Thymus (tissue), 11 donors: ENCODE data around the gene TAS2R16. TPM values are rescaled to one million over a fixed set of nuclear protein-coding genes. Genes with fewer than 3 reads are reported as not detected.

Experiments used
- DNase-seq, 9 donors: peaks; one replicate each; pipeline ENCODE4 v3.0.0-alpha.2; 2013; ENCODE audit warnings: low spot score in 9 of 9, low read depth in 6 of 9, missing footprints in 1 of 9
- H3K27ac ChIP-seq, 2 donors: one replicate each; pipeline ENCODE4 v1.5.1; 2013; ENCODE audit warnings: control low read depth in 1 of 2, low read depth in 1 of 2, low read length in 1 of 2, mild to moderate bottlenecking in 1 of 2, moderate library complexity in 1 of 2
- H3K27me3 ChIP-seq, 2 donors: one replicate each; pipeline ENCODE4 v1.5.1; 2013; ENCODE audit warnings: low read length in 1 of 2; ENCODE audit not compliant: control insufficient read depth in 2 of 2, insufficient read depth in 1 of 2
- H3K36me3 ChIP-seq, 2 donors: one replicate each; pipeline ENCODE4 v1.5.1; 2013; ENCODE audit warnings: low read length in 1 of 2, mild to moderate bottlenecking in 1 of 2, moderate library complexity in 1 of 2; ENCODE audit not compliant: control insufficient read depth in 2 of 2, insufficient read depth in 2 of 2
- H3K4me1 ChIP-seq, 2 donors: one replicate each; pipeline ENCODE4 v1.5.1; 2013; ENCODE audit warnings: low read length in 2 of 2; ENCODE audit not compliant: control insufficient read depth in 2 of 2, insufficient read depth in 2 of 2
- H3K4me3 ChIP-seq, 2 donors: one replicate each; pipeline ENCODE4 v1.5.1; 2013; ENCODE audit warnings: low read length in 2 of 2, control low read depth in 1 of 2, mild to moderate bottlenecking in 1 of 2
- H3K9me3 ChIP-seq, 2 donors: one replicate each; pipeline ENCODE4 v1.5.1; 2013; ENCODE audit warnings: low read length in 1 of 2, mild to moderate bottlenecking in 1 of 2; ENCODE audit not compliant: control insufficient read depth in 2 of 2, insufficient read depth in 1 of 2
- WGBS: extraction: QIAGEN DNeasy Blood & Tissue Kit; methylation state at CpG from one replicate; pipeline ENCODE4 v1.1.7; 2013; 5-methylcytosine and 5-hydroxymethylcytosine counted together
- polyA plus RNA-seq: library from polyadenylated mRNA; stranded (reverse); fragments of 200-250 nt; gene quantifications from one replicate; pipeline ENCODE4 v1.2.3, GENCODE V29; 2013
- total RNA-seq: library from RNA; stranded (reverse); fragments of 120-200 nt; gene quantifications from one replicate; pipeline ENCODE4 v1.2.4, GENCODE V29; 2013
- donor health status: healthy.

TAS2R16 gene
- total and polyA plus RNA-seq, 2 donors, result not detected

DNA sequence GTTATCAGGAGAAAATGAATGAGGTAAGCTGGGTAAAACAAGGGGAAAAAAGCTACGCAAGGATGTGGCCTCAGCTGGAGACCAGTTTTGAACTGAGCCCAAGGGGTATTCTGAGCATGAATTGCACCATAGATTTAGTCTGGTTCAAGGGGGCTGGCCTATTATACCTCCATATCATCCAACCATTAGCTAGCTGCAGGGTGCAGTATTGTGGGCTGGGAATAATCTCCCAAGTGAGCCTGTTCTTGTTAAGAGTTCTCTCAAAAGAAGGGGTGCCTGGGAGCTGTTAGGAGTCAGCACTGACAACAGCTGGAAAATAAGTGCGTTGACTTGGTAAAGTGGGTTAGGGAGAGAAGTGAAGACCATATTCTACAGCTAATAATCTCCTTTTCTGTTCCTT, 8.0 kb downstream of the TAS2R16 start:
- Histone ChIP-seq H3K4me3 (no peak overlapping the region), H3K4me1 (no peaks in the 10 kb centered on the region), H3K27ac (no peak overlapping the region), H3K36me3 (no peaks in the 10 kb centered on the region), H3K27me3 (no peaks in the 10 kb centered on the region), H3K9me3 (no peaks in the 10 kb centered on the region)
- WGBS, result 94% methylated on average over 2 of the region's 2 CpGs
- DNase-seq, result no peak

DNA sequence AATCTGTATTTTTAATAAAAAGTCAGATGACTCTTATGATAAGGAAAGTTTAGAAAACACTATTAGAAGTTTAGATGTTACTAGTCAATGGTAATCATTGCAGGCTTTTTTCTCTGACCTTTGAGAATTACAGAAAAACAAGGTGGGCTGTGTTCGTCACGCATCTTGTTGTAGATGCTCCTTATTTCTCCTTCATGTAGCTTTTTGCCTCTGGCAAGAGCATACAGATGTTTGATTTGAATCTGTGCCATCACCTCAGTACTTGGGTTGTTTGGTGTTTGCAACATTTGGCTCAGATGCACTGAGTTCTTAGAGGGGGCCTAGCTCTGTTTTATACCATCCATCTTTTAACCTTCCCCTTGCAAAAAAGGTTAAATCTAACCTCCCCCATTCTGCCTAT, 11.5 kb downstream of the TAS2R16 start:
- no peaks in the 10 kb centered on the region for H3K9me3 ChIP-seq
- 97% methylated on average over 2 of the region's 2 CpGs for WGBS
- no peaks in the 10 kb centered on the region for H3K36me3 ChIP-seq
- no peaks in the 10 kb centered on the region for H3K4me1 ChIP-seq
- no peak overlapping the region for H3K4me3 ChIP-seq
- no peak overlapping the region for H3K27ac ChIP-seq
- no peaks in the 10 kb centered on the region for H3K27me3 ChIP-seq
- no peak for DNase-seq

DNA sequence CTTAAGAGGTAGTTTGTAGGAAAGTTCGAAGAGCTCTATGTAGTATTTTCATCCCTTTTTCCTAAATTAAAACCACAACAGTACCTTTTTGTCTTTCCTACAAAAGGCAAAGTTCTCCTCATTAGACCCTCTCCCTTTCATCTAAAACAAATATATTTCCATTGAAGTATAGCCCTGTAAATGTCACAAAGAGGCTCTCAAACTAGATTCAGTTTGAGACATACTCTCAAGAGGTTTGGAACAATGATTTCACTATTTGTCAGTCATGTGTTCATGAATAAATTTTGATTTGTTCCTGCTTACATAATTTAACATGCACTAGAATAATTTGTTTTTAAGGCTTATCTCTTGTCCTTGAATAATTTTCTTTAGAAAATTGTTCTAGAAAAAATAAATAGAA, 12.2 kb downstream of the TAS2R16 start:
- Histone ChIP-seq H3K4me1 (no peaks in the 10 kb centered on the region), H3K27ac (no peak overlapping the region), H3K9me3 (no peaks in the 10 kb centered on the region), H3K4me3 (no peak overlapping the region), H3K36me3 (no peaks in the 10 kb centered on the region), H3K27me3 (no peaks in the 10 kb centered on the region)
- WGBS, result 83% methylated on average over 1 of the region's 1 CpG
- no peak for DNase-seq

DNA sequence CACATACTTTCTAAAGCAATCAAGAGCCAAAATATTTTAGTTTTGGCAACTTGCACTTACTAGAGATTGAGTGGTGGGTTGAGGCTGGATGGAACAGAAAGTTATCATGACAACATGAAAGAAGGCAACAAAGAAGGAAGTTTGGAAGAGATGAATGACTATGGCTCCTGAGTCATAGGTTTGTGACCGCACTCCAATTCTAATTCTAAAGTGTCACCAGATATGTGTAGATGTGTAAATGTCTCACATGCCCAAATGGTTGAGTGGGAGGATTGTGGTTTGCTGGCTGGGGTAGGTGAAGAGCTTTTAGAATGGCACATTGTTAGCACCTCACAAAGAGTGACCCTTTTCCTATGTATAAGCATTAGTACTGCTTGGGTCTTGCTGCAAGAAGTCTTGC, 20.2 kb downstream of the TAS2R16 start:
- Histone ChIP-seq H3K4me1 (no peaks in the 10 kb centered on the region), H3K27me3 (no peaks in the 10 kb centered on the region), H3K4me3 (no peak overlapping the region), H3K9me3 (no peaks in the 10 kb centered on the region), H3K27ac (no peak overlapping the region), H3K36me3 (no peaks in the 10 kb centered on the region)
- 91% methylated on average over 1 of the region's 1 CpG for WGBS
- no peak for DNase-seq

DNA sequence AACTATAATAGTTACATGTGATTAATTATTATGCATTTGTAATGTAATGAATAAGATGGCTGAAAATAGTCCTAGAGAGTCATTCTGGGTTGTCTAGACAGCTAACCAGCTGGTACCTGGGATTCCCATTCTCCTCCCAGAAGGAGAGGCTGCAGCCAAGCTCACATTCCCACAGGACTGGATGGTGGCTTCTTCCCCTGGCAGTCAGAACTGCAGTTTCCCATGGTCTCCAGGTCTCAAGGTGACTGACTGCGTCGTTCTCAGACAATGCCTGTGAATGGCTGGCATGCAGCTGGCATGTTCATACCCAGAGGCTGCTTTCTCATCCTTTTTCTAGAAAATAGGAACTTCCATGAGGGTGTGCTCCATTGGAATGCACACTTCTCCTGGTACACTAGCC, 21.3 kb downstream of the TAS2R16 start:
- DNase-seq, result no peak
- H3K4me1 ChIP-seq, result no peaks in the 10 kb centered on the region
- 95% methylated on average over 2 of the region's 2 CpGs for WGBS
- H3K27ac ChIP-seq, result no peak overlapping the region
- H3K36me3 ChIP-seq, result no peaks in the 10 kb centered on the region
- H3K9me3 ChIP-seq, result no peaks in the 10 kb centered on the region
- no peaks in the 10 kb centered on the region for H3K27me3 ChIP-seq
- H3K4me3 ChIP-seq, result no peak overlapping the region

DNA sequence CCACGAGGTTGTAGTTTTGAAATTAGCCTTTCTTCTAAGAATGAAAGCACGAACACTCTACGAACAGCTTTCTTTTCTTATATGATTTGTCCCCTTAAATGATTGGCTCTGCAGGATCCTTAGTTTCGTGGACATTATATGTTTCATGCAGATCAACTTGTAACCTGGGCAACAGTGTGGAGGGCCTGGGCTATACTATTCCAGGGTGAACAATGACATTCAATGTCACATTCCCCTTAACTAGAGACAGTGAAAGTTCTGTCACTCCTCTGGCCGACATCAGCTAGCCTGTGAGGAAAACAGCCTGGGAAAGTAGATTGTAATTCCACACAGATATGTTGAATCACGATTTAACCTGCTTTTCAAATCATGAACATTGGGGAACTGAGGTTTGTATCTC, 23.4 kb downstream of the TAS2R16 start:
- Histone ChIP-seq H3K27ac (no peak overlapping the region), H3K9me3 (no peaks in the 10 kb centered on the region), H3K4me3 (no peak overlapping the region), H3K27me3 (no peaks in the 10 kb centered on the region), H3K4me1 (no peaks in the 10 kb centered on the region), H3K36me3 (no peaks in the 10 kb centered on the region)
- DNase-seq, result no peak
- 73% methylated on average over 6 of the region's 6 CpGs for WGBS

DNA sequence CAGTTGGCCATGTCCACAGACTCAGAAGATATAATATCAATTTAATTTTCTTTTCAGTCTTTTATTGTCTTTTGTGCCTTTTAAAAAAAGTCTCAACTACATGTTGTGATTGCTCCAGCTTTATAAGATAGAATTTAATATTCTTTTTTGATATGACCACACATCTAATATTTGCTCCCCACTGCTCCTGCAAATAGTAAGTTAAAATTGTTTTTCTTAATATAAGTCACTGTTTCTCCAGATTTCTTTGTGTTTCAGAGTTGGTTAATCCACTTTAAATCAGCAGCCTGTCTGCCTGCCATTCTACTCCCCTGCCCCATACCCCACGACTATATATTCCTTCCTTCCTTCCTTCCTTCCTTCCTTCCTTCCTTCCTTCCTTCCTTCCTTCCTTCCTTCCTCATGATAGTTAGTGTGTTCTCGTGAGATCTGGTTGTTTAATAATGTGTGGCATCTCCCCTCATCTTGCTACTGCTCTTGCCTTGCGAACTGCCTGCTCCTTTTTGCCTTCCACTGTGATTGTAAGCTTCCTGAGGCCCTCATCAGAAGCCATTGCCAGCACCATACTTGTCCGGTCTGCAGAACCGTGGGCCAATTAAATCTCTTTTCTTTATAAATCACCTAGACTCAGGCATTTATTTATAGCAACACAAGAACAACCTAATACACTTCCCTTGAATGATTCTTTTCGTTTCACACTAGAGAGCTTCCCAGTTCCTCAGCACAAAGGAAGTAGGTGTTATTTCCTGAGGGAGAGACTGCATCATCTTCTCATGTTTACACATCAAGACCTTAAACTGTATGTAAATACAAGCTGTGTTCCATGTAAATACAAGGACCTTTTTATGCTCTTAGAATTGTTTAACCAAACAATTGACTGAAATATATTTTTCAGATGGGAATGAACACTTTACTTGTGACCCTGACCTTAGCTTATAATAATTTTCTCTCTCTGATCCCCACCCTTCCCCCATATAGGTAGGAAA, 24.5 kb downstream of the TAS2R16 start:
- H3K4me3 ChIP-seq, result no peak overlapping the region
- no peaks in the 10 kb centered on the region for H3K4me1 ChIP-seq
- H3K27me3 ChIP-seq, result no peaks in the 10 kb centered on the region
- no peaks in the 10 kb centered on the region for H3K9me3 ChIP-seq
- no peak overlapping the region for H3K27ac ChIP-seq
- no peak for DNase-seq
- no peaks in the 10 kb centered on the region for H3K36me3 ChIP-seq
- 33% methylated on average over 6 of the region's 6 CpGs for WGBS

DNA sequence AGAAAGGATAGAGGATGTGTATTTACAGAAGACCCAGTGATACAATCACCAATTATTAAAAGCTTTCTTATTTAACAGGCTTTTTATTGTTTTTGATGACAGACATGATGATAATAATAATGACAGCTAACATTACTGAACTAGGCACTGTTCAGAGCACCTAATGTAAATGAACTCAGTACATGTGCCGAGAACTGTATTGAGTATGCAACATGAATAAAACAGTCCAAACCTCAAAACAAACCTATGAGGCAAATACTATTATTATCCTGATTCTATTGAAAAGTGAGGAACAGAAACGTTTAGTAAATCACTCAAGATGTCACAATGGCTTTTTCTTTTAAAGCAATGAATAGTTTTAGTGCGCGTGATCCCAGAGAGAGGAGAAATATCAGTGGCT, 27.1 kb downstream of the TAS2R16 start:
- Histone ChIP-seq H3K27ac (no peak overlapping the region), H3K4me3 (no peak overlapping the region), H3K27me3 (no peaks in the 10 kb centered on the region), H3K9me3 (no peaks in the 10 kb centered on the region), H3K4me1 (no peaks in the 10 kb centered on the region), H3K36me3 (no peaks in the 10 kb centered on the region)
- no peak for DNase-seq
- 80% methylated on average over 4 of the region's 4 CpGs for WGBS

DNA sequence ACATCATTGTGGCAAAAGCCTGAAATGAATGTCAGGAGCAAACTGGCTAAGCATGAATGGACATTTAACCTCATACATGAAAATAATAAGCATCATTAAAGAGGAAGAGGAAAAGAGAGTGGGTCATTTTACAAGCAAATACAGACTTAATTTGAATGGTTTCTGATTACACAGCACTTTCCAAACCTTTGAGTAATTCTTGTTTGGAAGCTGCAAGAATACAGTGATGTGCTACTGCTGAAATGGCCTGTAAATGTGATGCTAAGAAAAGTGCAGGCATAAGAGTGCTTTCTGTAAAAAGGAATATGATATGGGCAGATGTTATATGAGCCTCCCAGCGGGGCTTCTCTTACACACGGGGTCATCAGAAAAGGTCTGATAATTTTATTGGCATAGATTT, 30.2 kb downstream of the TAS2R16 start:
- 86% methylated on average over 2 of the region's 2 CpGs for WGBS
- no peaks in the 10 kb centered on the region for H3K4me1 ChIP-seq
- no peaks in the 10 kb centered on the region for H3K9me3 ChIP-seq
- no peak for DNase-seq
- H3K27ac ChIP-seq, result no peak overlapping the region
- no peaks in the 10 kb centered on the region for H3K27me3 ChIP-seq
- H3K36me3 ChIP-seq, result no peaks in the 10 kb centered on the region
- no peak overlapping the region for H3K4me3 ChIP-seq
